Left hindlimb (tissue), 1 donor: ENCODE data around the gene IGSF21.

Source experiments
- DNase-seq: peaks from one replicate; pipeline ENCODE4 v3.0.0-alpha.2; 2018

The IGSF21 gene

GRCh38 chr1:18278946-18279345 lies 171.3 kb downstream of the IGSF21 start:
- DNase-seq, result no peak

GRCh38 chr1:18279351-18280074 lies 171.9 kb downstream of the IGSF21 start:
- DNase-seq, result no peak

DNA sequence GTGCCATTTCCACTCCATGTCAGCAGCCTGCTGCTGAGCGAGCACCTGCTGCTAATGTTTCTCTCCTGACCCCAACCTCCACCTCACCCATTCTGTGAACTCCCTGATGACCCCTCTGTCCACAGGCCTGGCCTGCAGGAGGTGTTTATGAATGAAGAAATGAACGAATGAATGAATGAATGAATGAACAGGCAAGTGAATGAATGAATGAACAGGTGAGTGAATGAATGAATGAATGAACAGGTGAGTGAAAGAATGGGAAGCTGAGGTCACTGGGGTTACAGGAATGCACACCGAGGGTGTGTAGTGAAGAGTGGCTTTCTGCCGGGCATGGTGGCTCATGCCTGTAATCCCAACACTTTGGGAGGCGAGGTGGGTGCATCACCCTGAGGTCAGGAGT lies 173.4 kb downstream of the IGSF21 start:
- DNase-seq, result no peak

DNA sequence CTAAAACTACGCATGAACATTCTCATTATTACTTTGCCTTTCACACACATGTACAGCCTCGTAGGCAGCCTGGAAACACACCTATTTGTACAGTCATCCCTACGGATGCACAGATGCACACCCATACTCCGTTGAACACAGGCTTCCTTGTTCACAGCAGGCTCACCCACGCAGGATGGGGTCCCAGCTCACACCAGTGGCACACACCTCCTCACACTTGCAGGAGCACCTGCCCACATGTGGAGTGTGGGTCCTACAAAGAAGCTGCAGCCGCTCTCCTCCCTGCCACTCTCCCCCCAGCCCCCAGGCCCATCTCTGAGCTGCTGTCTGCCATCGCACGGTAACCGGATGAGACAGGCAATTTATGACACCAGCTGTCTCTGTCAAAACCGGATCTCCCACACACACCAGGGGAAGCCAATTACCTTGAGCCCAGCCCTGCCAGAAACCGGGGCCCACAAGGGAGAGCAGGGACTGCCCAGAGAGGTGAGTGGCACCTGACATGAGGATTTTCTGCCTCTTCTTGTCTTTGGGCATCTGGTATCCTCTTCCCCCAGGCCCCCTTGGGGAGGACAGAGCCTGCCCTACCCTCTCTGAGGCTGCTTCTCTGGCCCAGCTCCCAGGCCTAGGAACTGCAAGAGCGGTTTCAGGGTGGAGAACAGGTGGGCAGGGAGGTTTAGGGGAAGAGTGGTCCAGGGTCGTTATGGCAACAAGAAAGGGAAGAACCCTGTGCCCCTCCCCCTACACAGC lies 175.4 kb downstream of the IGSF21 start:
- no peak for DNase-seq

- DNase-seq, result no peak
These were observed 176.2 kb downstream of the IGSF21 start for GRCh38 chr1:18283601-18284385.

- no peak for DNase-seq
These were observed 177.4 kb downstream of the IGSF21 start for GRCh38 chr1:18284805-18285537.

- DNase-seq, result no peak
These were observed 177.9 kb downstream of the IGSF21 start for GRCh38 chr1:18285538-18285924.

- DNase-seq, result no peak
These were observed 181.1 kb downstream of the IGSF21 start for GRCh38 chr1:18288722-18289121.

DNA sequence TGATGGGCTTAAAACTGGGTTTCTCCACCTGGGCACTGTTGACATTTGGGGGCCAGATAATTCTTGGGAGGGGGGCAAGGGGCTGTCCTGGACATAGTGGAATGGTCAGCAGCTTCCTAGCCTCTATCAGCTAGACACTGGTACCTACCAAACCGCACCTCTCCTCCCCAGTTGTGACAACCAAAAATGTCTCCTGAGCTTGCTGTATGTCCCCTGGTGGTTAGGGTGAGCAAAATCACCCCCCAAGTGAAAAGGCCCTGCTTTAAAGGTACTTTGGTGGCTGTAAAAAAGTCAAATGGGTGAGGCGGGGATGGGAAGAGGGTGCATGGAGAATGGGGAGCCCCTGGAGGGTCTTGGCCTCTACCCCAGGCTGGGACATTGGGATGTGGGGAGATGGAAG lies 182.0 kb downstream of the IGSF21 start:
- no peak for DNase-seq

DNA sequence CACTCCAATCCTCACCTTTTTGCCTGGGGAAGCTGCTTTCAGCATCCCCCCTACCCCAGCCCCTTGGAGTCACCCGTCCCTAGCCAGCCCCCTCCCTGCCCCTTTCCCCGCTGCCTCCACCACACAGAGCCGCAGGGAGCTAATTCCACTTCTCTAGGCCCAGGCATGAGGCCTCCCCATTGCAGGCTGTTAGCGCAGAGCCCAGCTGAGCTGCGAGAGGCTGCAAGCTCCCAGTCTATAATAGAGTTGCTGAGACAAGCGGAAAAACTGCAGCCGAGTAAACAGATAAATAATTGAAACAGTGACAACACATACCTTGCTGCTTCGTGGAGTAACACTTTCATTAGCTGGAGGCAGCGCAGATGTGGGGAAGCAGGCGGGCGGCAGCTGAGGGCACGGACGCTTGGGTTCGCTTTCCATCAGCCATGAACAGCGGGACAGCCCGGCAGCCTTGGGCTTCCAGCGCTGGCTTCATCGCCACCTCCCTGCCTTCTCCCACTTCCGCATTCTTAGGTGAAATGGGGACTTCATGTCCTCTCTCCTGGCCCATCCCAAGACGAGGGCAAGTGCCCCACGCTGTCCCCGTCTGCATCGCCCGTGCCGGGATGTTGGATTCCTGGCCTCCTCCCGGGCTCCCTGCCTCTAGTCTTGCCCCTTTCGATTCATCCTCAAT lies 183.3 kb downstream of the IGSF21 start:
- no peak for DNase-seq

GRCh38 chr1:18292531-18292930 lies 184.9 kb downstream of the IGSF21 start:
- DNase-seq, result no peak

GRCh38 chr1:18293291-18293690 lies 185.7 kb downstream of the IGSF21 start:
- DNase-seq, result no peak

GRCh38 chr1:18294437-18295176 lies 187.0 kb downstream of the IGSF21 start:
- DNase-seq, result no peak

DNA sequence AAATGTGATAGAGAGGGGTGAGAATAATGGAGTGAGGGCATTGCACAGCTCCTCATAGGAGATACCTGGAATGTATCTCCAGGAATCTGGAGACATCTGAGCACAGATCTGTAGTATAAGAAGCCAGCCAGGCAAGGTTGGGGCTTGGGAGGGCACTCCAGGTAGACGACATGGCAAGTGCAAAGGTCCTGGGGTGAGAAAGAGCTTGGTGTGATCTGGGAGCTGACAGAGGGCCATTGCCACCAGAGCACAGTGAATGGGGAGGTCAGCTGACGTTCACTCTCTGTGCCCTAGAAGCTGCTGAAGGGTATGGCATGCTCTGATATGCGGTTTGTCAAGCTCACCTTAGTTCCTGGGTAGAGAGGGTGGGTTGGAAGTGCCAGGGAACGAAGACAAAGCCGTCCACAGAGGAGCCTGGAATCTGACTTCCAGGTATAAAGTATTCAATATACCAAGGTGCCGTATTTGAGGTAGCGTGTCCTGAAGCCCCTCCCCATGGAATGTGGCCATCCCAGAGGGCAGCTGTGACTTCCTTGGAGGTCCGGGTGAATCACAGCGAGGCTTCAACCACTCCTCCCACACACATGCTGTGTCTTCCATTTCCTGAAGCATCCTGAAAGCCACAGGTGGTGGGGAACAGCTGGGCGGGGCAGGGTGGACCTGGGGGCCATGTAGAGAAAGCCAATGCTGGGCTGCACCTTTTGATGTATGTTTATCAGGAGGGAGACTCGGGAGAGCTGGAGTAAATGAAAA lies 190.5 kb downstream of the IGSF21 start:
- no peak for DNase-seq

GRCh38 chr1:18299441-18300338 lies 192.1 kb downstream of the IGSF21 start:
- DNase-seq, result no peak

- no peak for DNase-seq
These were observed 192.8 kb downstream of the IGSF21 start for GRCh38 chr1:18300376-18300775.

GRCh38 chr1:18302788-18303413 lies 195.3 kb downstream of the IGSF21 start:
- DNase-seq, result no peak

GRCh38 chr1:18304151-18304869 lies 196.7 kb downstream of the IGSF21 start:
- DNase-seq, result no peak
